BJ (cell line): ENCODE data around the gene ADCY2. TPM values are rescaled to one million over a fixed set of nuclear protein-coding genes. Genes with fewer than 3 reads are reported as not detected.

Experiments used
- CTCF ChIA-PET: fragments of 350-600 bp; formaldehyde crosslinking; extraction: SDS; loops from one replicate; lab custom pipeline; 2021; ENCODE audit warnings: antibody characterized with exemption, inconsistent platforms; lab: Yijun Ruan, JAX
- POLR2A ChIA-PET: fragments of 300-600 bp; sonication (Branson Sonifier 250); formaldehyde crosslinking; extraction: SDS; loops from one replicate; lab custom pipeline; 2021; ENCODE audit warnings: antibody characterized with exemption; lab: Charles Lee
- DNase-seq: peaks from one replicate; pipeline ENCODE4 v3.0.0-alpha.2; 2011; ENCODE audit warnings: low read depth
- H3K27me3 ChIP-seq: 2 replicates; pipeline ENCODE4 v1.6.0; 2011; ENCODE audit warnings: low read length; ENCODE audit not compliant: control insufficient read depth, insufficient read depth
- H3K36me3 ChIP-seq: 2 replicates; pipeline ENCODE4 v1.5.1; 2011; ENCODE audit warnings: low read length; ENCODE audit not compliant: control insufficient read depth, insufficient read depth
- H3K4me3 ChIP-seq: 2 replicates; pipeline ENCODE4 v1.5.1; 2011; ENCODE audit warnings: low read depth, mild to moderate bottlenecking, control low read depth, low read length
- polyA plus RNA-seq: library from polyadenylated mRNA; depleted of rRNA; stranded (reverse); fragments of >200 nt; gene quantifications from 2 replicates; pipeline ENCODE4 v1.2.3, GENCODE V29; 2011
- TF ChIP-seq, protein P1 (sequence below): IDR thresholded peaks from 2 replicates; pipeline ENCODE4 v1.5.1; 2011; ENCODE audit warnings: low read depth, mild to moderate bottlenecking, control low read depth, inconsistent platforms, low read length, moderate library complexity; ENCODE audit not compliant: insufficient read depth

Gene ADCY2
- polyA plus RNA-seq, 1 experiment, result not detected

- H3K27me3 ChIP-seq, result no peaks in the 10 kb centered on the region; the same call in 1 of the 2 replicates
- POLR2A ChIA-PET, result no interaction called here
- no peaks in the 10 kb centered on the region for H3K36me3 ChIP-seq
- CTCF ChIA-PET, result no interaction called here
- no peak for DNase-seq
- TF ChIP-seq, protein P1, sequence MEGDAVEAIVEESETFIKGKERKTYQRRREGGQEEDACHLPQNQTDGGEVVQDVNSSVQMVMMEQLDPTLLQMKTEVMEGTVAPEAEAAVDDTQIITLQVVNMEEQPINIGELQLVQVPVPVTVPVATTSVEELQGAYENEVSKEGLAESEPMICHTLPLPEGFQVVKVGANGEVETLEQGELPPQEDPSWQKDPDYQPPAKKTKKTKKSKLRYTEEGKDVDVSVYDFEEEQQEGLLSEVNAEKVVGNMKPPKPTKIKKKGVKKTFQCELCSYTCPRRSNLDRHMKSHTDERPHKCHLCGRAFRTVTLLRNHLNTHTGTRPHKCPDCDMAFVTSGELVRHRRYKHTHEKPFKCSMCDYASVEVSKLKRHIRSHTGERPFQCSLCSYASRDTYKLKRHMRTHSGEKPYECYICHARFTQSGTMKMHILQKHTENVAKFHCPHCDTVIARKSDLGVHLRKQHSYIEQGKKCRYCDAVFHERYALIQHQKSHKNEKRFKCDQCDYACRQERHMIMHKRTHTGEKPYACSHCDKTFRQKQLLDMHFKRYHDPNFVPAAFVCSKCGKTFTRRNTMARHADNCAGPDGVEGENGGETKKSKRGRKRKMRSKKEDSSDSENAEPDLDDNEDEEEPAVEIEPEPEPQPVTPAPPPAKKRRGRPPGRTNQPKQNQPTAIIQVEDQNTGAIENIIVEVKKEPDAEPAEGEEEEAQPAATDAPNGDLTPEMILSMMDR, result no peak
- H3K4me3 ChIP-seq, result no peak overlapping the region
These were observed 294.6 kb downstream of the ADCY2 start for GRCh38 chr5:7690557-7690956.

DNA sequence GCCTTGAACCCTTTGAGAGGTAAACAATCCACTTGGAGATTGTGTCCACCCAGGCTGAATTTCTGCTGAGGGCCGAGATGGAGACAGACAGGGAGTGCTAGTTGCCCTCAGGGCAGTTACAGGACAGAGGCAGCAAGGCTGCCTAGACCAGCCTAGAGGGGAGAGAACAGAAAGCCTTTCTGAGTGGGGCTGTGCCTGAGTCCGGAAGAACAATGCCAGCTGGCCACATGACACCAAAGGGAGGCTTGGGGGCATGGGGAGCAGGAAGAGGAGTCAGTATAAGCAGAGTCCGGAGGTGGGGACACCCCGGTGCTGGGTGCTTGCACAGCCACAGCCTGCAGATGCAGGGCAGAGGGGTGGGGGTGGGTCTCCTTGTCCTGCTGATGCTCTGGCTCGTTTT lies 309.3 kb downstream of the ADCY2 start:
- DNase-seq, result no peak
- CTCF ChIA-PET, result interaction anchor here (0.6 kb wide), 1 partner anchor 17 kb away, joined by 4 read pairs; no protein-coding TSS in a partner anchor
- POLR2A ChIA-PET, result no interaction called here
- no peaks in the 10 kb centered on the region for H3K36me3 ChIP-seq
- TF ChIP-seq, protein P1, result no peak
- H3K27me3 ChIP-seq, result no peaks in the 10 kb centered on the region
- no peak overlapping the region for H3K4me3 ChIP-seq

- Histone ChIP-seq H3K4me3 (no peak overlapping the region), H3K36me3 (no peaks in the 10 kb centered on the region), H3K27me3 (no peaks in the 10 kb centered on the region)
- TF ChIP-seq, protein P1, result no peak
- ChIA-PET POLR2A (no interaction called here), CTCF (no interaction called here)
- no peak for DNase-seq
These were observed 309.8 kb downstream of the ADCY2 start for GRCh38 chr5:7705736-7706135.

- Histone ChIP-seq H3K27me3 (no peaks in the 10 kb centered on the region), H3K36me3 (no peaks in the 10 kb centered on the region), H3K4me3 (no peak overlapping the region)
- DNase-seq, result no peak
- ChIA-PET CTCF (no interaction called here), POLR2A (no interaction called here)
- TF ChIP-seq, protein P1, result no peak
These were observed 310.3 kb downstream of the ADCY2 start for GRCh38 chr5:7706256-7706655.

DNA sequence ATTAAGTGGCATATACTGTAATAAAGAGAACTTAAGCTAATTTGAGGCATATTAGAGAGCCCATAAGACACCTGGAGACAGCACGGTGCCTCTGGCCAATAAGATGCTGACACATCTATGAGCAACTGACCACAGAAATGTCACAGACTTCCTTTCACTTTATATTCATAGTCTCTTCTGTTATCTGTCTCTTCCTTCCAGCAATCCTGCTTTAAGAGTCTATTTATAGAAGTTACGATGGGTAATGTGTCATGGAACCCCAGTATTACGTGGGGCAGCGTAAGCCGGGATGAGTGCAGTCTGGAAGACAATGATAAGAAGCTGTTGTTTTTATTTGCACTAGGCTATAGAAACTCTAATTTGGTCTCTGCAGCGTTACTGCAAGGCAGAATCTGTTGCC lies 318.2 kb downstream of the ADCY2 start:
- ChIA-PET POLR2A (no interaction called here), CTCF (no interaction called here)
- DNase-seq, result peak; percentile 9
- H3K4me3 ChIP-seq, result no peak overlapping the region
- no peaks in the 10 kb centered on the region for H3K27me3 ChIP-seq
- TF ChIP-seq, protein P1, result no peak
- H3K36me3 ChIP-seq, result no peaks in the 10 kb centered on the region
